Activated T-cell treated with anti-CD3 and anti-CD28 coated beads, Interleukin-2, amount 50 U/mL, for 1 hour (primary cell): ENCODE results near the gene HOXA11.

ENCODE experiments used
- DNase-seq: peaks from one replicate; pipeline ENCODE4 v3.0.0-alpha.2; 2020

HOXA11 gene

DNA sequence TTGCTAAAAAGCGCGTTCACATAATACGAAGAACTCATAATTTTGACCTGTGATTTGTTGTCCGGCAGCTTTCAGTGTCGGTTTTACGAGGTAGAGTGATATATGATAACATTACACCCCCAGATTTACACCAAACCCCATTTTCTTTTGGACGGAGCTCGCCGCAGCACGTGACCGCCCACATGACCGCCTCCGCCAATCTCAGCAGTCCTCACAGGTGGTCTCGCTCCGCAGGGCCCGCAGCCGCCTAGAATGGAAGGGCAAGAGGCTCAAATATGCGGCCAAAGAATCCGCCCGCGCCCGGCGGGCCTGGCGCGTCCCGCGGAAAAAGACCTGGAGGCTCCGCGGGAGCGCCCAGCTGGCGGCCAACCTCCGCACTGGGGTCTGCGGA is 28.5 kb downstream of the HOXA11 start, which contains the start of gene HOXA7:
Gene HOXA7 (minus strand): TSS at position 168 of the 391 bp plus-strand sequence. CDS start 130 bp downstream, at position 38.
- no peak for DNase-seq

GRCh38 chr7:27155816-27156507 is 29.1 kb downstream of the HOXA11 start:
- DNase-seq, result peak; percentile 55

DNA sequence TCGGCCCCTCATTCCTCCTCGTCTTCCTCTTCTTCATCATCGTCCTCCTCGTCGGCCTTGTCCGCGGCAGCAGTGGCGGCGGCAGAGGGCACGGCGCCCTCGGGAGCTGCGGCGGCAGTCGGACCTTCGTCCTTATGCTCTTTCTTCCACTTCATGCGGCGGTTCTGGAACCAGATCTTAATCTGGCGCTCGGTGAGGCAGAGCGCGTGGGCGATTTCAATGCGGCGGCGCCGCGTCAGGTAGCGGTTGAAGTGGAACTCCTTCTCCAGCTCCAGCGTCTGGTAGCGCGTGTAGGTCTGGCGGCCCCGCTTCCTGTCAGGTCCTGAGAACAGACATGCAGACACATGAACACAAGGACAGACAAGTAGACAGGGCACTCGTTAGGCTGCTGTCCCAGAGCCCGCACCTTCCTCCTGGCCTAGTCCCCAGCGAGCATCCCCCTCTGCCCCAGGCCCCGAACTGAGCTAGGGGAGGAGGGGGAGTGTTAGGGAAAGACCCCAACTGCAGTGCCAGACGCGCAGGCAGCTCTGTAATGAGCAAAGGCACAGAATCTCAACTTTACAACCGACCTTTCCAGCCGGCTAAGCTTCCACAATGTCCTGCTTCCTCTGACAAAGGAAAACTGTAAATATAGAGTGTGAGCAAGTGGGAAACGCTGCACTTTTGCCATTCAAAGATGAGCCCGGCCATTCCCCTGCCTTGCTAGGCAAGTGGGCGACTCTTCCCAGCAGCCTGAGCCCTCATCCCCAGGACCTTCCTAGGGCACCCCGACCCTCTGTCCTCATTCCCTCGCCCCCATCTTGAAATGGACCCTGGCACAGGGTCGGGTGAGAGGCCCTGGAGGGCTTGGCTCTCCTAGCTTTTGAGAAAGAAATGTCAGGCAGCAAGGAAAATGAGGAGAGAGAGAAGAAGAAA is 29.9 kb downstream of the HOXA11 start:
- DNase-seq, result peak; percentile 47

GRCh38 chr7:27154369-27154768 is 30.7 kb downstream of the HOXA11 start:
- DNase-seq, result peak; percentile 16

GRCh38 chr7:27153526-27153925 is 31.5 kb downstream of the HOXA11 start:
- DNase-seq, result peak; percentile 11

- peak; percentile 16 for DNase-seq
Observed at GRCh38 chr7:27152816-27153442, 32.1 kb downstream of the HOXA11 start.

DNA sequence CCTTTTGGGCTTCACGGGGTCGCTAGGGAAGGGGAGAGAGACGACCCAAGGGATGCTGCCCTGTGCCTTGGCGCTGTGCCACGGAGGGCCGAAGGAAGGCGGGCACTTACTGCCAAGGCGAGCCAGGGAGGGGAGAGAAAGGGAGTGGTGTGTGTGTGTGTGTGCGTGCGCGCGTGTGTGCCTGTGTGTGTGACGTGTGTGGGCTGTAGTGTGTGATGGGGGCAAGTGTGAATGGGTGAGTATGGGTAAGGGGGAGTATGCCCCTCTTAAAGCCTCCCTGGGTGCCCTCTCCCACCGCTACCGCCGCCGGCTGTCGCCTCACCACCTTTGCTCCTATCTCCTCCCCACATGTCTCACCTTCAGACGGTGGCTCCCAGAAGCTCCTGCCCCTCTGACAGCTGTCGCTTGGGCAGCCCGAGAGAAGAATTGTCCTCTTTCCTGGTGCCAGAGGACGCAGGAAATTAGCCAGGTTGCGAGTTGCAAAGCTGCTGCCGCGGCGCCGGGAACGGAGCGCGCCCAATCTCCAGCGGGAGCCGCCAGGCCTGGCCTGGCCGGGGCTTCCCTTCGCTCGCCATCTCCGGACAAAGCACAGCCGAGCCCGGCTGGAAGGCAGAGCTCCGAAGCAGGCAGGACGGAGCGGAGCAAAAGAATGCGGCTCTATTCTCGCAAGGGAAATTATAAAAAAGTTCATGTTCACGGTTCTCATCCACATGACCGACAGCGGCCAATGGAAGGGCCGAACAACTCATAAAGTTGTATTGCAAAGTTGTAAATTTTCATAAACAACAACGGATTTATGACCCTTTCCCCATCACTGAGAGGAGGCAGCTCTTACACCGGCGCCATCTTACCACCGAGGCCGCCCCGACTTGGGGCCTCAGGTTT is 32.9 kb downstream of the HOXA11 start, which contains the start of gene HOXA3:
Gene HOXA3 (minus strand): TSS at position 653 of the 885 bp plus-strand sequence. CDS start 41,943 bp downstream, outside the sequence.
- no peak for DNase-seq

GRCh38 chr7:27151341-27151930 is 33.6 kb downstream of the HOXA11 start:
- no peak for DNase-seq

DNA sequence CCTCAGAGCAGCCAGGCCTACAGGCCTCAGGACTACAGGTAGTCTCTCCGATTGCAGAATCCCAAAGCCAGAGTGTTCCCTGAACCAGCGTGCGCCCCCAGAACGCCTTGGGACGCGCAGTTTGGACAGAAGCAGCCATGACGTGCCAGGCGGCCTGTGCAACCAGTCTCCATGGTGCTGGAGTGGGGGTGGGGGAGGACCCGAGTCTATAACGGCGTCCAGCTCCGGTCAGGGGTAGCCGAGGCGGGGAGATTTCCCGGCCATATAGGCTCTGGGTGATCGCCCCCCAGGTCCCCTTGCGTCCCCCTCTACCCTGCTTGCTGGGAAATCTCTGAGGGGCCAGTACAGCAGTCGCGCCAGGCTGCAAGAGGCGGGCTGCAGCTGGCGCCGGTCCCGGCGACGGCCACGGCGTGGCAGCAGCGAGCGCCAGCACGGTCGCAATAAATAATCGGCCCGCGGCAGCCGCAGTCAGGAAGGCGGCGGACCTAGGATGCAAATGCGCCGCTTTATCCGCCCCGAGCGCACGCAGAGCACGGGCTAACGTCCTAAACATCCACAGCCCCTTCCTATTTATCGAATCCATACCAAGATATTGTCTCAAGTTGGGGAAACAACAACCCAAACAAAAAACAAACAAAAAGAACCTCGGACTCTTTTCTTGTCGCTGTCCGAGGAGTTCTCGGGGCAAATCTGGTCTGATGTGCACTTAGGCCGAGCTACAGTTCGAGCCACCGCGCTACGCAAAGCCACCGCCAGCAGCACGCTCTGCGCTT is 34.3 kb downstream of the HOXA11 start:
- peak; percentile 74 for DNase-seq

GRCh38 chr7:27149842-27150567 is 35.0 kb downstream of the HOXA11 start:
- no peak for DNase-seq

GRCh38 chr7:27148756-27149641 is 36.0 kb downstream of the HOXA11 start:
- no peak for DNase-seq

DNA sequence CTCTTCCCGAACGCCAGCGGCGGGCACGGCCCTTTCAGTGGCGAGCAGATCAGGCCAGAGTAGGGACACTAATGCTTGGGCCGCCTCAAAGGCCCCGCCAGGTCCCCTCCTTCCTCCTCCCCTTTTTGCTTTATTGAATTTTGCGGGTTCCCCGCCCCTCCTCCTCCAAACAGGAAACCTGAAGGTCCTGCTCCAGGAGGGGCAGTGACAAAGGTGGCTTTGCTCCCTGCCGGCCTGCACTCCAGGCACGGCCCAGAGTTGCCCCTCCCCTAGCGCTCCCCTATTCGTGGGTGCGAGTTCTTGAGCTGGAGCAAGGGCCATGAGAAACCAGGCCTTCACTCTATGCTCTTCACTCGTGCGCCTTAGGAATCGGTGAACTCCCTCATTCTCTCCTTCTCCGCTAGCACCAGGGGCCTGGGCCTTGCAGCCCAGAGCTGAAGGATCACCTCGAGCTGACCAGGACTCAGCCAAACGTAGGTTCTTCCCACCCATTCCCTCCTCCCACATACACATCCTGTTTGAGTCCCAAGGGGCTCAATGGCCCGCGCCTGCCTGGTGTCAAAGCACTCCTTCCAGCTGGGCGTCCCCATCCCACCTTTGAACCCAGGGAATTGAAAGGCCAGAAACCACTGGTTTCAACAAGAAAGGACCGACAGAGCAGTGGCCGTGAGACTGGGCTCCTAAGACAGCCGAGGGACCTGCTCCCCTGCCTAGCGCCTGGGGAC is 36.8 kb downstream of the HOXA11 start:
- no peak for DNase-seq

GRCh38 chr7:27147199-27148030 is 37.6 kb downstream of the HOXA11 start, which contains the start of gene HOXA6:
Gene HOXA6 (minus strand): TSS chr7:27147774. CDS start chr7:27147749, 25 bp downstream.
- DNase-seq, result no peak

- DNase-seq, result no peak
Observed at GRCh38 chr7:27146491-27147198, 38.4 kb downstream of the HOXA11 start.

DNA sequence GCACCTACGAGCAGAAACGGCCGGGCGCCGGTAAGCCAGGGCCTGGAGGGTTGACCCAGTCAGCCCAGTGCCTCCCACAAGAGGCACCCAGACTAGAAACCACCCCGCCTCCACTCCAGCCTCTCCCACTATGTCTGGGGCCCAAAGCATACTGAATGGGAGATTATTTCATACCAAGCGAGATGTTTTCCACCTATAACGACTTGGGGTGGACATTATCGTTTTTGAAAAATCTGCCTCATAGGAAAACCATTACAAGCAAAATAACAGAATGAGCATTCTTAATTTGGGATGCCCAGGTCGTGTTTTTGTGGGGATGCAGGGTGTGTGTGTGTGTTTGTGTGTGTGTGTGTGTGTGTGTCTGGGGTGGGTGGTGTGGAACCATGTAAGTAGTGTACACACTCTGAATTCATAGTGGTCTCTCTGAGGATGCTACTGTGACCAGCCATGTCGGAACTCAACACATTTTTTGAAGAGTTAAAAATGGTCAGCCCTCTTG is 39.1 kb downstream of the HOXA11 start:
- DNase-seq, result no peak

DNA sequence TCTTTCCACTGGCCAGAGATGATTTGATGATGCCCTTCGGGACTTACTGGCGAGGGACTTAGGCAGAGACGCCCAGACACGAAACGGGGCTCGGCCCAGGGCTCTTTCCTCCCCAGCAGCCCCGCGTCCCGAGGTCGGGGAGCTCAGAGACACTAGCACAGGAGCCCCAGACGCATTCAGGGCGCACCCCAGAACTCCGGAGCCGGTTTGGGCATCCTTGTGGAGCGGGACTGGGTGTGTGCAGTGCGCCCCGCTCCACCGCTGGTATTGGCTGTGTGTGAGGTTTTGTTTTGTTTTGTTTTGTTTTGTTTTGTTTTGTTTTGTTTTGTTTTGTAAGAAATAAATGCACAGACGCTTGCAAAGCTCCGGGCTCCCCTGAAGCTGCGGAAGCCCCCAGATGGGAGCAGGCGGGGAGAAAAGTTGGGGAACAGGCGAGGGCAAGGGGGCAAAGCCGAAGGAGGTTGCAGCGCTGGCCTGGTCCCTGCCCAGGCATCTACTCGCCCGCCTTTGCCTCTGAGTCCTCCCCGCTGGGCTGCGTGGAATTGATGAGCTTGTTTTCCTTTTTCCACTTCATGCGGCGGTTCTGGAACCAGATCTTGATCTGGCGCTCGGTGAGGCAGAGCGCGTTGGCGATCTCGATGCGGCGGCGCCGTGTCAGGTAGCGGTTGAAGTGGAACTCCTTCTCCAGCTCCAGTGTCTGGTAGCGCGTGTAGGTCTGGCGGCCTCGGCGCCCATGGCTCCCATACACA is 39.7 kb downstream of the HOXA11 start:
- DNase-seq, result no peak
